ENCODE results near the gene RTP2. TPM values are rescaled to one million over a fixed set of nuclear protein-coding genes. Genes with fewer than 3 reads are reported as not detected.

RTP2 gene
- total and polyA plus RNA-seq, 2 donors, result 0.02 TPM; not detected in 1

- Histone ChIP-seq H3K27ac (ENCODE audit: low read depth in 1 of 2, low read length in 1 of 2) (no peak overlapping the region), H3K4me3 (ENCODE audit: low read length in 2 of 2) (no peak overlapping the region), H3K9me3 (ENCODE audit: control insufficient read depth in 2 of 2, insufficient read depth in 1 of 2, low read length in 1 of 2) (no peaks in the 10 kb centered on the region), H3K27me3 (ENCODE audit: control insufficient read depth in 2 of 2, insufficient read depth in 1 of 2, low read length in 1 of 2) (peaks cover 0 to 12% of the 10 kb centered on the region in 2 donors), H3K4me1 (ENCODE audit: control insufficient read depth in 2 of 2, insufficient read depth in 2 of 2, low read length in 2 of 2) (peaks cover 3 to 23% of the 10 kb centered on the region in 2 donors), H3K36me3 (ENCODE audit: control insufficient read depth in 2 of 2, insufficient read depth in 2 of 2, low read length in 1 of 2) (peaks cover 49 to 71% of the 10 kb centered on the region in 2 donors)
- no peak for DNase-seq (ENCODE audit: low read depth in 6 of 9, low spot score in 9 of 9)
- 98% methylated on average over 11 of the region's 11 CpGs for WGBS
These were observed 31.0 kb upstream of the RTP2 start for GRCh38 chr3:187733371-187733770.

- Histone ChIP-seq H3K4me3 (ENCODE audit: low read length in 2 of 2) (no peak overlapping the region), H3K36me3 (ENCODE audit: control insufficient read depth in 2 of 2, insufficient read depth in 2 of 2, low read length in 1 of 2) (peaks cover 86 to 92% of the 10 kb centered on the region in 2 donors), H3K27me3 (ENCODE audit: control insufficient read depth in 2 of 2, insufficient read depth in 1 of 2, low read length in 1 of 2) (no peaks in the 10 kb centered on the region), H3K4me1 (ENCODE audit: control insufficient read depth in 2 of 2, insufficient read depth in 2 of 2, low read length in 2 of 2) (no peaks in the 10 kb centered on the region), H3K9me3 (ENCODE audit: control insufficient read depth in 2 of 2, insufficient read depth in 1 of 2, low read length in 1 of 2) (no peaks in the 10 kb centered on the region), H3K27ac (ENCODE audit: low read depth in 1 of 2, low read length in 1 of 2) (no peak overlapping the region)
- WGBS, result 97% methylated on average over 12 of the region's 12 CpGs
- no peak for DNase-seq (ENCODE audit: low read depth in 6 of 9, low spot score in 9 of 9)
These were observed 27.2 kb upstream of the RTP2 start for GRCh38 chr3:187729598-187729997.

GRCh38 chr3:187728940-187729583, 26.7 kb upstream of the RTP2 start:
- 97% methylated on average over 13 of the region's 13 CpGs for WGBS
- Histone ChIP-seq H3K27me3 (ENCODE audit: control insufficient read depth in 2 of 2, insufficient read depth in 1 of 2, low read length in 1 of 2) (no peaks in the 10 kb centered on the region), H3K4me1 (ENCODE audit: control insufficient read depth in 2 of 2, insufficient read depth in 2 of 2, low read length in 2 of 2) (no peaks in the 10 kb centered on the region), H3K27ac (ENCODE audit: low read depth in 1 of 2, low read length in 1 of 2) (no peak overlapping the region), H3K36me3 (ENCODE audit: control insufficient read depth in 2 of 2, insufficient read depth in 2 of 2, low read length in 1 of 2) (peaks cover 88 to 92% of the 10 kb centered on the region in 2 donors), H3K4me3 (ENCODE audit: low read length in 2 of 2) (no peak overlapping the region), H3K9me3 (ENCODE audit: control insufficient read depth in 2 of 2, insufficient read depth in 1 of 2, low read length in 1 of 2) (no peaks in the 10 kb centered on the region)
- no peak for DNase-seq (ENCODE audit: low read depth in 6 of 9, low spot score in 9 of 9)

GRCh38 chr3:187728248-187728647, 25.9 kb upstream of the RTP2 start:
- no peak for DNase-seq (ENCODE audit: low read depth in 6 of 9, low spot score in 9 of 9)
- Histone ChIP-seq H3K4me1 (ENCODE audit: control insufficient read depth in 2 of 2, insufficient read depth in 2 of 2, low read length in 2 of 2) (no peaks in the 10 kb centered on the region), H3K4me3 (ENCODE audit: low read length in 2 of 2) (no peak overlapping the region), H3K27me3 (ENCODE audit: control insufficient read depth in 2 of 2, insufficient read depth in 1 of 2, low read length in 1 of 2) (no peaks in the 10 kb centered on the region), H3K9me3 (ENCODE audit: control insufficient read depth in 2 of 2, insufficient read depth in 1 of 2, low read length in 1 of 2) (no peaks in the 10 kb centered on the region), H3K27ac (ENCODE audit: low read depth in 1 of 2, low read length in 1 of 2) (no peak overlapping the region), H3K36me3 (ENCODE audit: control insufficient read depth in 2 of 2, insufficient read depth in 2 of 2, low read length in 1 of 2) (peaks cover 88 to 94% of the 10 kb centered on the region in 2 donors)
- 94% methylated on average over 8 of the region's 8 CpGs for WGBS

GRCh38 chr3:187726564-187726963, 24.2 kb upstream of the RTP2 start:
- Histone ChIP-seq H3K4me3 (ENCODE audit: low read length in 2 of 2) (no peak overlapping the region), H3K4me1 (ENCODE audit: control insufficient read depth in 2 of 2, insufficient read depth in 2 of 2, low read length in 2 of 2) (no peaks in the 10 kb centered on the region), H3K9me3 (ENCODE audit: control insufficient read depth in 2 of 2, insufficient read depth in 1 of 2, low read length in 1 of 2) (no peaks in the 10 kb centered on the region), H3K27me3 (ENCODE audit: control insufficient read depth in 2 of 2, insufficient read depth in 1 of 2, low read length in 1 of 2) (no peaks in the 10 kb centered on the region), H3K27ac (ENCODE audit: low read depth in 1 of 2, low read length in 1 of 2) (no peak overlapping the region), H3K36me3 (ENCODE audit: control insufficient read depth in 2 of 2, insufficient read depth in 2 of 2, low read length in 1 of 2) (peaks cover 90 to 98% of the 10 kb centered on the region in 2 donors)
- no peak for DNase-seq (ENCODE audit: low read depth in 6 of 9, low spot score in 9 of 9)
- 99% methylated on average over 13 of the region's 13 CpGs for WGBS

GRCh38 chr3:187725653-187726370, 23.5 kb upstream of the RTP2 start:
- no peaks in the 10 kb centered on the region for H3K9me3 ChIP-seq (ENCODE audit: control insufficient read depth in 2 of 2, insufficient read depth in 1 of 2, low read length in 1 of 2)
- no peak for DNase-seq (ENCODE audit: low read depth in 6 of 9, low spot score in 9 of 9)
- no peak overlapping the region for H3K27ac ChIP-seq (ENCODE audit: low read depth in 1 of 2, low read length in 1 of 2)
- H3K4me3 ChIP-seq (ENCODE audit: low read length in 2 of 2), result no peak overlapping the region
- H3K27me3 ChIP-seq (ENCODE audit: control insufficient read depth in 2 of 2, insufficient read depth in 1 of 2, low read length in 1 of 2), result no peaks in the 10 kb centered on the region
- H3K4me1 ChIP-seq (ENCODE audit: control insufficient read depth in 2 of 2, insufficient read depth in 2 of 2, low read length in 2 of 2), result no peaks in the 10 kb centered on the region
- WGBS, result 90% methylated on average over 7 of the region's 7 CpGs
- H3K36me3 ChIP-seq (ENCODE audit: control insufficient read depth in 2 of 2, insufficient read depth in 2 of 2, low read length in 1 of 2), result peaks cover 90 to 98% of the 10 kb centered on the region in 2 donors

- Histone ChIP-seq H3K4me3 (ENCODE audit: low read length in 2 of 2) (no peak overlapping the region), H3K27me3 (ENCODE audit: control insufficient read depth in 2 of 2, insufficient read depth in 1 of 2, low read length in 1 of 2) (no peaks in the 10 kb centered on the region), H3K4me1 (ENCODE audit: control insufficient read depth in 2 of 2, insufficient read depth in 2 of 2, low read length in 2 of 2) (no peaks in the 10 kb centered on the region), H3K36me3 (ENCODE audit: control insufficient read depth in 2 of 2, insufficient read depth in 2 of 2, low read length in 1 of 2) (peaks cover 89 to 96% of the 10 kb centered on the region in 2 donors), H3K27ac (ENCODE audit: low read depth in 1 of 2, low read length in 1 of 2) (no peak overlapping the region), H3K9me3 (ENCODE audit: control insufficient read depth in 2 of 2, insufficient read depth in 1 of 2, low read length in 1 of 2) (no peaks in the 10 kb centered on the region)
- 93% methylated on average over 22 of the region's 22 CpGs for WGBS
- no peak for DNase-seq (ENCODE audit: low read depth in 6 of 9, low spot score in 9 of 9)
These were observed 22.9 kb upstream of the RTP2 start for GRCh38 chr3:187725224-187725623.

GRCh38 chr3:187722206-187722612, 19.9 kb upstream of the RTP2 start:
- Histone ChIP-seq H3K36me3 (ENCODE audit: control insufficient read depth in 2 of 2, insufficient read depth in 2 of 2, low read length in 1 of 2) (peaks cover 60 to 66% of the 10 kb centered on the region in 2 donors), H3K4me1 (ENCODE audit: control insufficient read depth in 2 of 2, insufficient read depth in 2 of 2, low read length in 2 of 2) (no peaks in the 10 kb centered on the region), H3K9me3 (ENCODE audit: control insufficient read depth in 2 of 2, insufficient read depth in 1 of 2, low read length in 1 of 2) (no peaks in the 10 kb centered on the region), H3K27ac (ENCODE audit: low read depth in 1 of 2, low read length in 1 of 2) (no peak overlapping the region), H3K4me3 (ENCODE audit: low read length in 2 of 2) (no peak overlapping the region), H3K27me3 (ENCODE audit: control insufficient read depth in 2 of 2, insufficient read depth in 1 of 2, low read length in 1 of 2) (no peaks in the 10 kb centered on the region)
- DNase-seq (ENCODE audit: low read depth in 6 of 9, low spot score in 9 of 9), result no peak
- WGBS, result 97% methylated on average over 10 of the region's 10 CpGs

GRCh38 chr3:187721055-187721454, 18.7 kb upstream of the RTP2 start:
- H3K4me3 ChIP-seq (ENCODE audit: low read length in 2 of 2), result no peak overlapping the region
- no peaks in the 10 kb centered on the region for H3K4me1 ChIP-seq (ENCODE audit: control insufficient read depth in 2 of 2, insufficient read depth in 2 of 2, low read length in 2 of 2)
- no peaks in the 10 kb centered on the region for H3K27me3 ChIP-seq (ENCODE audit: control insufficient read depth in 2 of 2, insufficient read depth in 1 of 2, low read length in 1 of 2)
- 98% methylated on average over 8 of the region's 8 CpGs for WGBS
- H3K36me3 ChIP-seq (ENCODE audit: control insufficient read depth in 2 of 2, insufficient read depth in 2 of 2, low read length in 1 of 2), result peaks cover 49 to 54% of the 10 kb centered on the region in 2 donors
- H3K9me3 ChIP-seq (ENCODE audit: control insufficient read depth in 2 of 2, insufficient read depth in 1 of 2, low read length in 1 of 2), result no peaks in the 10 kb centered on the region
- no peak overlapping the region for H3K27ac ChIP-seq (ENCODE audit: low read depth in 1 of 2, low read length in 1 of 2)
- DNase-seq (ENCODE audit: low read depth in 6 of 9, low spot score in 9 of 9), result no peak

All from thymus (tissue), 11 donors.